HG03439 (cell line): ENCODE measurements around the gene SLC45A2.
"Not testable (repeated sequence)": the region's sequence is repeated elsewhere in the genome, so short reads cannot be mapped to it uniquely, and the experiment has no call there.

Experiments
- ATAC-seq: cut with Tn5 transposase; IDR thresholded peaks from one replicate; pipeline ENCODE4 v1.9.1; 2021; ENCODE audit warnings: mild to moderate bottlenecking, moderate library complexity; ENCODE audit not compliant: unreplicated experiment

The SLC45A2 gene

DNA sequence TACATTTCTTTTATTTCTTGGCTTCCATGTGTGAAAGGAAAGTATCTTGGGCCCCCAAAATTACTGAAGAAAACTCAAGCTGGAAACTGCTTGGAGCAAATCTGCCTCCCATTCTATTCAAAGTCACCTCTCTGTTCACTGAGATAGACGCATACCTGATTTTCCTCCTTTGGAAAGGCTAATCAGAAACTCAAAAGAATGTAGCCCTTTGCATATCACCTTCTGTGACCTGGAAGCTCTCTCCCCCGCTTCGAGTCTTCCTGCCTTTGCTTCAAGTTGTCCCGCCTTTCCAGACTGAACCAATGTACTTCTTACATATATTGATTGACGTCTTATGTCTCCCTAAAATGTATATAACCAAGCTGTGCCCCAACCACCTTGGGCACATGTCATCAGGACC lies 53.4 kb downstream of the SLC45A2 start:
- no peak for ATAC-seq

DNA sequence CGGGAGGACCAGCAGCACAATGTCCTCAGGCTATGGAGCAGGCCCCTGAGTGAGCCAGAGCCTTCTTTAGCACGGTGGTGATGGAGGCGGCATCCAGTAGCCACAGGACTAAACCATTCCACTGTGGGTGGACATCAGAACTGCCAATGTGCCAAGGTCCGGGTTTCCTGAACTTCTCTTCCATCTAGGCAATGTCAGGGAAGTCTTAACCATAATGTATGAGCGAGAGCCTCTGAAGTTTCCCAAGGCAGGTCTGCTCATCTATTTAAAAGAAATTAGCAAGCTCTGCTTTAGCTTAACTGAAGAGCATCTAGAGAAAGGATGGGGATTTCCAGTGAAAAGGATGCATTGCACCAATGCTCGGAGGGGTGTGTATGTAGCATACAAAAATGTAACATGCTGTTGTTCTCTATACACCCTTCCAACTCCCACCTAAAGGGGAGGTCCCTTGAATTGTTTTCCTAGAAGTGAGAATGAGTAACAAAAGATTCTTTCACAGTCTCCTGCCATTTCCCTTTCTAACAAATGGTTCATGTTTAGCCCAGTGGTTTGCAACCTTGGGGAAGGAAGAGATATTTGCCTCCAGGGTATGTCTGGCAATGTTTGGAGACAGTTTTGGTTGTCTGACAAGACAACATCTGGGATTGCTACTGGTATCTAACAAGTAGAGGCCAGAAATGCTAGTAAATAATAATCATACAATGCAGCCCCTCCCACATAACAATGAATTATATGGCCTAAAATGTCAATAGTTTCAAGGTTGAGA lies 54.4 kb downstream of the SLC45A2 start:
- ATAC-seq, result no peak

DNA sequence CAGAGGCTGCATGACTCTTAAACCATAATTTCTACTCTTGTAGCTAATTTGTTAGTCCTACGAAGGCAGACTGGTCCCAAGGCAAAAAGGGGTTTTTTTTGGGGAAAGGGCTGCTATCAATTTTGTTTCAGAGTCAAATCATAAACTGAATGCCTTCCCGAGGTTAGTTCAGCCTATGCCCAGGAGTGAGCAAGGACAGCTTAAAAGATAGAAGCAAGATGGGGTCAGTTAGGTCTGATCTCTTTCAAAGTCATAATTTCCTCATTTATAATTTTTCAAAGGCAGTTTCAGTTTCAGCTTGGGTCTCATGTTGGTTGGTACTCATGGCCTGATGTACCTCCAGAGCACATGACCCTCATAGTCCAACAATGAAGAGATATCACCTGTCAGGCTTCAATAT lies 56.2 kb downstream of the SLC45A2 start:
- ATAC-seq, result no peak

DNA sequence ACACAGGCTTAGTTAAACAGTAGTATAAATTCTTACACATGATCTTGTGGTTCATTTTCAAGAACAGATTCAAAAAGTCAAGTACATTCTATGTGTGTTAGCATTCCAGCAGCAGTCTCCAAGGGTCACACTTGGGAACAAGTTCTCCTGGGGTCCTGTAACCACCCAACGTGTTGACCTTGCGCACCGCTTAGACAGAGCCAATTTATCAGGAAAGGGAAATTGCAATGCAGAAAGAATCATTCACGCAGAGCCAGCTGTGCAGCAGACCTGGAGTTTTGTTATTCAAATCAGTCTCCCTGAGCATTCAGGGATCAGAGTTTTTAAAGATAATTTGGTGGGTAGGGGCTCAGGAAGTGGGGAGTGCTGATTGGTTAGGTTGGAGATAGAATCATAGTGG lies 56.8 kb downstream of the SLC45A2 start:
- no peak for ATAC-seq

DNA sequence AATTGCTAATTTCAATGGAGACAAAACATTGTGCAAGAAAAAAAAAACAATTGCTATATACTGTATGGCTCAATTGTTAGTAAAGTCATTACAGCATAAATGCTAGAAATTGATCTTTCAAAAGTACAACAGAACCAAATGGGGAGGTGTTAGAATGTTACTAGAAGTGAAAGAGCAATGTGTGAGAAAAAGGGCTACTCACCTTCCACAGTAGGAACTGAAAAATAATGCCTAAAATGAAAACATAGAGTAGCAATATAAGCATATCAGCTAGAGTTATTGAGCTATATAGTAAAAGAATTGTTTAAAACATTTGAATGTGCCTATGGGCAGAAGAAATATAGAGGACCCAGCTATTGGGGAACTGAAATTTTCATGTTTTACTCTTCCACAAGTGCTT lies 59.2 kb downstream of the SLC45A2 start:
- ATAC-seq, result no peak

DNA sequence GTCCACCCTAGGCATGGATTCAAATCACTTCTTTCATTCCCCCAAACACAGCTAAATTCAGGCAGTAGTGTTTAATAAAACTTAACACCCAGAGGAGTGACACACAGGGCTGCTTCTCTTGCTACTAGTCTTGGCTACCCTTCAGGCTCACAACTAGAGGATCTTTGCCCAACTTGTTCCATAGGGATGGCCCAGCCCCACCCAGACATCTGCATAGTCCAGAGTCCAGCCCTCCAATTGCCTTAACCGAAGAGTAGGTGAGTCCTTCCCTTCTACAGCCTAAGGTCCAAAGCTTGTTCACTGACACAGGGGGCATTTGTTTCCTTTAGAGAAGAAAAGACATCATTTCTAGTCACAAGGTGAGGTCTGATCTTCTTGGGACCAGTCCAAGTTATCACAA lies 63.5 kb downstream of the SLC45A2 start:
- ATAC-seq, result no peak

DNA sequence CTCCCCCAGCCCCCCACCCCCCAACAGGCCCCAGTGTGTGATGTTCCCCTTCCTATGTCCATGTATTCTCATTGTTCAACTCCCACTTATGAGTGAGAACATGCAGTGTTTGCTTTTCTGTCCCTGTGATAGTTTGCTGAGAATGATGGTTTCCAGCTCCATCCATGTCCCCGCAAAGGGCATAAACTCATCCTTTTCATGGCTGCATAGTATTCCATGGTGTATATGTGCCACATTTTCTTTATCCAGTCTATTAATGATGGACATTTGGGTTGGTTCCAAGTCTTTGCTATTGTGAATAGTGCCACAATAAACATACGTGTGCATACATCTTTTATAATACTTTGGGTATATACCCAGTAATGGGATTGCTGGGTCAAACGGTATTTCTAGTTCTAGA lies 69.6 kb downstream of the SLC45A2 start:
- not testable (repeated sequence) for ATAC-seq

DNA sequence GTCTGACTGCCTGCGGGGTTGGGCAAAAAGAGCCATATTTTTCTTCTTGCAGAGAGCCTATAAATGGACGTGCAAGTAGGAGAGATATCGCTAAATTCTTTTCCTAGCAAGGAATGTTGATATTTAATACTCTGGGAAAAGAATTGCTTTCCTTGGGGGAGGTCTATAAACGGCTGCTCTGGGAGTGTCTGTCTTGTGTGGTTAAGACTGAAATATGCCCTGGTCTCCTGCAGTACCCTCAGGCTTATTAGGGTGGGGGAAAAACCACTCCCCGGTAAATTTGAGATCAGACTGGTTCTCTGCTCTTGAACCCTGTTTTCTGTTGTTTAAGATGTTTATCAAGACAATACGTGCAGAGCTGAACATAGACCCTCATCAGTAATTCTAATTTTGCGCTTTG lies 78.2 kb downstream of the SLC45A2 start:
- not testable (repeated sequence) for ATAC-seq

DNA sequence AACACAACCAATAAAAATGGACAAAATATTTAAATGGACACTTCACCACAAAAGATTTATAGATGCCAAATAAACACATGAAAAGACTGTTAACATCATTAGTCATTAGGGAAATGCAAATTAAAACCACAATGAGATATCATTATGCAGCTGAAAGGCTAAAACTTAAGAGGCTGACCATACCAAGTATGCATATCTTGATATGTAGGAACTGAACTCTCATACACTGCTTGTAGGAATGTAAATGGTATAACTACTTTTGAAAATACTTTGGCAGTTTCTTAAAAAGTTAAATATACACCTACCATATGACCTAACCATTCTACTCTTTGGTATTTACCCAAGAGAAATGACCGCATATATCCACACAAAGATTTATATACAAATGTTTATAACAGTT lies 79.1 kb downstream of the SLC45A2 start:
- no peak for ATAC-seq

DNA sequence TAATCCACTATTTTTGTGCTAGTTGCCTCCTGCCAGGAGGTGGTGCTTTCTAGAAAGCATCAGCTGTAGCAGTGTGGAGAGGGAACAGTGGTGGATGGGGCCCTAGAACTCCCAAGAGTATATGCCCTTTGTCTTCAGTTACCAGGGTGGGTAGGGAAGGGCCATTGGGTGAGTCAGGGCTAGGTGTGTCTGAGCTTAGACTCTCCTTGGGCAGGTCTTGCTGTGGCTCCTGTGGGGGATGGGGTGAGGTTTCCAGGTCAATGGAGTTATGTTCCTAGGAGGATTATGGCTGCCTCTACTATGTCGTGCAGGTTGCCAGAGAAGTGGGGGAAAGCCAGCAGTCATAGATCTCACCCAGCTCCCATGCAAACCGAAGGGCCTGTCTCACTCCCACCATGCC lies 81.4 kb downstream of the SLC45A2 start:
- no peak for ATAC-seq

DNA sequence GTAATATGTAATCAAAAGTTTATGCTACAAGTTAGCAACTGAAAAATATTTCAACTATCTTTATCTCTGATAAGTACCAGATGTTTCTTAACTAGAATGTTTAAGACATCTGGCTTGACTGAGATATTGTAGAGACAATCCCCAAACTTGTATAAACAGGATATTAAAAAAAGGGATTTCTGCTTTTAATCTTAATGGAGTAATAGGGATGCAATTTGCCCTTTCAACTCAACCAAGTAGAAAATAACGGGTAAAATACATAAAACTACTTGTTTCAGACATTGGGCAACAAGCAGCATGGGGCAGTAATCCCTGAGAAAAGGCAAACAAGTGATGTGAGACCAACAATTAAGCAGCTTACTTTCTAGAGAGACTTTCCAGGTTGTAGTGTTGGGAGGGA lies 83.3 kb downstream of the SLC45A2 start:
- ATAC-seq, result no peak
